ENCODE data around the gene RAB20. TPM values are rescaled to one million over a fixed set of nuclear protein-coding genes. Genes with fewer than 3 reads are reported as not detected.

RAB20 gene
- total RNA-seq, 1 experiment from 2014 or later = 7.9 TPM

GRCh38 chr13:110506396-110506795 lies 55.1 kb downstream of the RAB20 start:
- ChIA-PET POLR2A (no interaction called here), CTCF (no interaction called here)
- Histone ChIP-seq H3K4me3 (ENCODE audit: low read depth in 2 of 2, low read length in 2 of 2) (no peak overlapping the region), H3K27ac (ENCODE audit: low read length) (no peak overlapping the region), H3K4me1 (ENCODE audit: control insufficient read depth, insufficient read depth, low read length) (no peaks in the 10 kb centered on the region), H3K27me3 (ENCODE audit: control insufficient read depth, insufficient read depth, low read length) (no peaks in the 10 kb centered on the region), H3K9me3 (ENCODE audit: control insufficient read depth, insufficient read depth, low read depth, low read length) (no peaks in the 10 kb centered on the region), H3K36me3 (ENCODE audit: control insufficient read depth, insufficient read depth, low read length) (no peaks in the 10 kb centered on the region)
- BruUV-seq (replicated peaks) = no TSS peak
- ATAC-seq (no peak), DNase-seq (ENCODE audit: low read depth, low spot score) (no peak)
- in situ Hi-C loops (cut with HindIII; ENCODE audit: low pct_unique_long_range_greater_than_20kb, low sequenced_read_pairs) (no loop called here), intact Hi-C loops (cut with micrococcal nuclease; ENCODE audit: unreplicated experiment) (no loop called here)
- no peak for TF ChIP-seq SIN3A (IDR thresholded peaks at IDR 0.05; ENCODE audit: borderline replicate concordance, insufficient read depth, low read depth, low read length)
- no peak for TF ChIP-seq POLR2AphosphoS5 (IDR thresholded peaks at IDR 0.05; ENCODE audit: low read depth, low read length)
- TF ChIP-seq REST (IDR thresholded peaks at IDR 0.05; ENCODE audit: insufficient read depth in 1 of 2, low read depth in 2 of 2, low read length in 1 of 2) = no peak
- no peak for TF ChIP-seq TCF7L2 (IDR thresholded peaks at IDR 0.05; ENCODE audit: low read depth, low read length)
- no peak for TF ChIP-seq CTCF (IDR thresholded peaks at IDR 0.05)

- BruUV-seq (replicated peaks) = no TSS peak
- ChIA-PET POLR2A (no interaction called here), CTCF (no interaction called here)
- Histone ChIP-seq H3K27me3 (ENCODE audit: control insufficient read depth, insufficient read depth, low read length) (no peaks in the 10 kb centered on the region), H3K4me3 (ENCODE audit: low read depth in 2 of 2, low read length in 2 of 2) (no peak overlapping the region), H3K9me3 (ENCODE audit: control insufficient read depth, insufficient read depth, low read depth, low read length) (no peaks in the 10 kb centered on the region), H3K27ac (ENCODE audit: low read length) (no peak overlapping the region), H3K4me1 (ENCODE audit: control insufficient read depth, insufficient read depth, low read length) (no peaks in the 10 kb centered on the region), H3K36me3 (ENCODE audit: control insufficient read depth, insufficient read depth, low read length) (no peaks in the 10 kb centered on the region)
- TF ChIP-seq SIN3A (IDR thresholded peaks at IDR 0.05; ENCODE audit: borderline replicate concordance, insufficient read depth, low read depth, low read length) = no peak
- no peak for TF ChIP-seq TCF7L2 (IDR thresholded peaks at IDR 0.05; ENCODE audit: low read depth, low read length)
- no peak for TF ChIP-seq CTCF (IDR thresholded peaks at IDR 0.05)
- no peak for TF ChIP-seq POLR2AphosphoS5 (IDR thresholded peaks at IDR 0.05; ENCODE audit: low read depth, low read length)
- TF ChIP-seq REST (IDR thresholded peaks at IDR 0.05; ENCODE audit: insufficient read depth in 1 of 2, low read depth in 2 of 2, low read length in 1 of 2) = no peak
- in situ Hi-C loops (cut with HindIII; ENCODE audit: low pct_unique_long_range_greater_than_20kb, low sequenced_read_pairs) (no loop called here), intact Hi-C loops (cut with micrococcal nuclease; ENCODE audit: unreplicated experiment) (no loop called here)
- no peak for DNase-seq (ENCODE audit: low read depth, low spot score)
- ATAC-seq = no peak
Observed at GRCh38 chr13:110505594-110505993, 55.9 kb downstream of the RAB20 start.
